IMR-90 (cell line): ENCODE measurements around the gene ZAP70. TPM values are rescaled to one million over a fixed set of nuclear protein-coding genes. Genes with fewer than 3 reads are reported as not detected.
A peak's percentile ranks its signal among the peaks of the same experiment; 100 is the strongest.

Experiments
- ATAC-seq: fragments of 200-7000 bp; cut with Tn5 transposase; 2 replicates; pipeline ENCODE4 v1.9.1; 2020; ENCODE audit warnings: low read depth, mild to moderate bottlenecking, moderate library complexity
- BruUV-seq: library from RNA; stranded (reverse); fragments of 400-500 nt; replicated peaks from 2 replicates; lab custom pipeline; 2021; lab: Mats Ljungman, UMichigan
- CTCF ChIA-PET: fragments of 300-600 bp; formaldehyde crosslinking; extraction: SDS; loops from one replicate; lab custom pipeline; 2021; ENCODE audit warnings: antibody characterized with exemption; lab: Yijun Ruan, JAX
- POLR2A ChIA-PET: fragments of 300-600 bp; sonication (Branson Sonifier 250); formaldehyde crosslinking; loops from one replicate; lab custom pipeline; 2022; ENCODE audit warnings: antibody characterized with exemption; ENCODE audit not compliant: unreplicated experiment; lab: Charles Lee
- DNase-seq: peaks from one replicate; pipeline ENCODE4 v3.0.0; 2013
- H2AFZ ChIP-seq: replicated peaks from 2 replicates; pipeline ENCODE3; 2013; ENCODE audit warnings: low read length, mild to moderate bottlenecking; ENCODE audit not compliant: poor library complexity
- H2AK5ac ChIP-seq: 2 replicates; pipeline ENCODE4 v1.6.1; 2013; ENCODE audit warnings: low read depth, low read length, inconsistent platforms
- H2AK9ac ChIP-seq: replicated peaks from 2 replicates; pipeline ENCODE3; 2013; ENCODE audit warnings: mild to moderate bottlenecking, low read depth, low read length, moderate library complexity; ENCODE audit not compliant: poor library complexity
- H2BK120ac ChIP-seq: 2 replicates; pipeline ENCODE4 v1.6.1; 2013; ENCODE audit warnings: low read depth, low read length, inconsistent platforms
- H2BK15ac ChIP-seq: 3 replicates; pipeline ENCODE4 v1.6.1; 2013; ENCODE audit warnings: low read depth, low read length, inconsistent platforms
- H2BK20ac ChIP-seq: 2 replicates; pipeline ENCODE4 v1.6.1; 2013; ENCODE audit warnings: low read depth, mild to moderate bottlenecking, inconsistent platforms, low read length, moderate library complexity
- H2BK5ac ChIP-seq: 2 replicates; pipeline ENCODE4 v1.6.1; 2013; ENCODE audit warnings: mild to moderate bottlenecking, low read depth, low read length, inconsistent platforms; ENCODE audit not compliant: poor library complexity, severe bottlenecking
- H3K14ac ChIP-seq: replicated peaks from 2 replicates; pipeline ENCODE4 v1.6.1; 2013; ENCODE audit warnings: low read depth, low read length, inconsistent platforms
- H3K18ac ChIP-seq: 2 replicates; pipeline ENCODE4 v1.6.1; 2013; ENCODE audit warnings: low read depth, low read length, control low read depth
- H3K23ac ChIP-seq: 2 replicates; pipeline ENCODE4 v1.6.1; 2013; ENCODE audit warnings: low read depth, low read length, inconsistent platforms
- H3K27ac ChIP-seq: 2 replicates; pipeline ENCODE4 v1.5.1; 2013; ENCODE audit warnings: mild to moderate bottlenecking, control low read depth, low read length; ENCODE audit not compliant: insufficient read depth
- H3K27me3 ChIP-seq: 2 replicates; pipeline ENCODE4 v1.6.1; 2013; ENCODE audit warnings: low read length; ENCODE audit not compliant: control insufficient read depth, insufficient read depth
- H3K36me3 ChIP-seq: 2 replicates; pipeline ENCODE4 v1.6.1; 2013; ENCODE audit warnings: low read length, mixed read lengths; ENCODE audit not compliant: control insufficient read depth, insufficient read depth
- H3K4ac ChIP-seq: 2 replicates; pipeline ENCODE4 v1.6.1; 2013; ENCODE audit warnings: low read depth, low read length, inconsistent platforms
- H3K4me1 ChIP-seq: 2 replicates; pipeline ENCODE4 v1.6.1; 2013; ENCODE audit warnings: low read length, mixed read lengths; ENCODE audit not compliant: control insufficient read depth, insufficient read depth
- H3K4me2 ChIP-seq: 2 replicates; pipeline ENCODE4 v1.6.1; 2013; ENCODE audit warnings: low read depth, mild to moderate bottlenecking, control low read depth, low read length, moderate library complexity
- H3K4me3 ChIP-seq: 2 replicates; pipeline ENCODE4 v1.5.1; 2013; ENCODE audit warnings: low read depth, mild to moderate bottlenecking, control low read depth, low read length, moderate library complexity; ENCODE audit not compliant: insufficient read depth
- H3K56ac ChIP-seq: 2 replicates; pipeline ENCODE4 v1.6.1; 2013; ENCODE audit warnings: low read length, inconsistent platforms; ENCODE audit not compliant: insufficient read depth; ENCODE audit errors: extremely low read depth
- H3K79me1 ChIP-seq, 2 experiments: 2 replicates each; pipeline ENCODE4 v1.6.1; 2013; ENCODE audit warnings: low read length in 2 of 2, inconsistent platforms in 1 of 2, low read depth in 1 of 2
- H3K9ac ChIP-seq: 2 replicates; pipeline ENCODE4 v1.6.1; 2013; ENCODE audit warnings: low read depth, low read length, control low read depth
- H3K9me1 ChIP-seq: 2 replicates; pipeline ENCODE4 v1.6.1; 2013; ENCODE audit warnings: low read length, inconsistent platforms; ENCODE audit not compliant: insufficient read depth
- H3K9me3 ChIP-seq: 2 replicates; pipeline ENCODE4 v1.6.1; 2013; ENCODE audit warnings: low read length; ENCODE audit not compliant: control insufficient read depth, insufficient read depth
- H4K20me1 ChIP-seq: 2 replicates; pipeline ENCODE4 v1.6.1; 2013; ENCODE audit warnings: low read length, inconsistent platforms; ENCODE audit not compliant: insufficient read depth
- H4K5ac ChIP-seq: 2 replicates; pipeline ENCODE4 v1.6.1; 2013; ENCODE audit warnings: mild to moderate bottlenecking, low read depth, low read length, control low read depth
- H4K8ac ChIP-seq, 2 experiments: 2 replicates each; pipeline ENCODE4 v1.6.1; 2013; ENCODE audit warnings: low read depth in 2 of 2, low read length in 2 of 2, control low read depth in 1 of 2, inconsistent platforms in 1 of 2
- H4K91ac ChIP-seq: 2 replicates; pipeline ENCODE4 v1.6.1; 2013; ENCODE audit warnings: low read depth, low read length, inconsistent platforms; ENCODE audit not compliant: insufficient read depth
- BHLHE40 ChIP-seq: fragments of 150-350 bp; IDR thresholded peaks from 2 replicates; pipeline ENCODE4 v1.6.1; 2016; ENCODE audit warnings: mild to moderate bottlenecking, low read depth, low read length
- CEBPB ChIP-seq: IDR thresholded peaks from 2 replicates; pipeline ENCODE4 v1.6.1; 2012; ENCODE audit warnings: low read depth, low read length, improper control_type of control experiment
- CHD1 ChIP-seq: IDR thresholded peaks from 2 replicates; pipeline ENCODE4 v1.6.1; 2012; ENCODE audit warnings: low read depth, low read length, improper control_type of control experiment
- CTCF ChIP-seq: conservative IDR thresholded peaks from 2 replicates; pipeline ENCODE4 v1.5.1; 2012; ENCODE audit warnings: mild to moderate bottlenecking, low read depth, low read length, improper control_type of control experiment
- ELK1 ChIP-seq: fragments of 150-350 bp; IDR thresholded peaks from 2 replicates; pipeline ENCODE4 v1.6.1; 2016; ENCODE audit warnings: low read depth, mild to moderate bottlenecking, low read length, moderate library complexity, borderline replicate concordance
- FOS ChIP-seq: fragments of 150-350 bp; IDR thresholded peaks from 2 replicates; pipeline ENCODE4 v1.6.1; 2016; ENCODE audit warnings: low read depth, low read length
- MAFK ChIP-seq: IDR thresholded peaks from 2 replicates; pipeline ENCODE4 v1.6.1; 2012; ENCODE audit warnings: low read depth, low read length, improper control_type of control experiment
- MAZ ChIP-seq: IDR thresholded peaks from 2 replicates; pipeline ENCODE4 v1.6.1; 2012; ENCODE audit warnings: low read depth, mild to moderate bottlenecking, low read length, improper control_type of control experiment, moderate library complexity, borderline replicate concordance
- MXI1 ChIP-seq: IDR thresholded peaks from 2 replicates; pipeline ENCODE4 v1.6.1; 2012; ENCODE audit warnings: low read depth, mild to moderate bottlenecking, low read length, moderate library complexity, borderline replicate concordance
- NFE2L2 ChIP-seq: fragments of 150-350 bp; IDR thresholded peaks from 2 replicates; pipeline ENCODE4 v1.6.1; 2016; ENCODE audit warnings: low read depth, mild to moderate bottlenecking, low read length
- POLR2A ChIP-seq: IDR thresholded peaks from 2 replicates; pipeline ENCODE4 v1.6.1; 2012; ENCODE audit warnings: mild to moderate bottlenecking, low read depth, low read length
- RAD21 ChIP-seq: IDR thresholded peaks from 2 replicates; pipeline ENCODE4 v1.6.1; 2012; ENCODE audit warnings: low read length, improper control_type of control experiment
- RCOR1 ChIP-seq: IDR thresholded peaks from 2 replicates; pipeline ENCODE4 v1.6.1; 2012; ENCODE audit warnings: mild to moderate bottlenecking, low read length, improper control_type of control experiment; ENCODE audit not compliant: insufficient replicate concordance
- RFX5 ChIP-seq: IDR thresholded peaks from 2 replicates; pipeline ENCODE4 v1.8.0; 2012; ENCODE audit warnings: low read depth, mild to moderate bottlenecking, low read length, moderate library complexity
- SMC3 ChIP-seq: fragments of 150-350 bp; IDR thresholded peaks from 2 replicates; pipeline ENCODE4 v1.6.1; 2016; ENCODE audit warnings: low read depth, mild to moderate bottlenecking, antibody characterized with exemption, low read length, moderate library complexity
- USF2 ChIP-seq: fragments of 150-350 bp; IDR thresholded peaks from 2 replicates; pipeline ENCODE4 v1.6.1; 2017; ENCODE audit warnings: mild to moderate bottlenecking, antibody characterized with exemption, low read length, low read depth
- WGBS, 2 experiments: methylation state at CpG; one replicate each; pipeline versions ENCODE4 v1.1.5 to v1.1.7; 2013; ENCODE audit warnings: missing lambda C conversion rate in 2 of 2; ENCODE audit not compliant: insufficient read length in 1 of 2; ENCODE audit errors: extremely low coverage in 2 of 2; 5-methylcytosine and 5-hydroxymethylcytosine counted together
- dilution Hi-C: fragments of 300-500 bp; cut with HindIII; formaldehyde crosslinking; loops from one replicate; pipeline ENCODE4 v1.14.3; 2018; ENCODE audit warnings: low sequenced_read_pairs; ENCODE audit not compliant: unreplicated experiment
- in situ Hi-C: fragments of 300-500 bp; cut with MboI; formaldehyde crosslinking; loops from 3 replicates; pipeline ENCODE4 v1.14.3; 2019; ENCODE audit warnings: low sequenced_read_pairs, inconsistent platforms, mixed read lengths
- intact Hi-C: fragments of 100-400 bp; cut with micrococcal nuclease; formaldehyde crosslinking; loops from 2 replicates; pipeline ENCODE4 v1.10.0; 2022
- polyA plus RNA-seq, 3 experiments: library from polyadenylated mRNA; depleted of rRNA; stranded (reverse); fragments of >200 nt; gene quantifications; 2 replicates each; pipeline ENCODE4 v1.2.3, GENCODE V29; 2012; ENCODE audit warnings: low replicate concordance in 1 of 3
- total RNA-seq: library from RNA; depleted of rRNA; stranded (reverse); fragments of >200 nt; gene quantifications from 2 replicates; pipeline ENCODE4 v1.2.3, GENCODE V29; 2012

ZAP70 gene
- total and polyA plus RNA-seq, 2 of the 4 experiments (the other 2 are of a cell fraction), result under 0.01 to 0.09 TPM

- Histone ChIP-seq H3K14ac (no peak overlapping the region), H2BK120ac (no peak overlapping the region), H3K23ac (no peak overlapping the region), H3K4me1 (no peaks in the 10 kb centered on the region), H3K27me3 (peaks cover 23% of the 10 kb centered on the region), H3K4me3 (no peak overlapping the region), H2BK5ac (no peak overlapping the region), H3K9me1 (no peaks in the 10 kb centered on the region), H2AK9ac (no peak overlapping the region), H2AK5ac (no peak overlapping the region), H3K4me2 (no peak overlapping the region), H4K91ac (no peak overlapping the region), H3K18ac (no peak overlapping the region), H4K20me1 (no peaks in the 10 kb centered on the region; the same call in 1 of the 2 replicates), H2AFZ (peak overlapping the region; percentile 32), H3K4ac (no peak overlapping the region), H3K27ac (no peak overlapping the region), H2BK15ac (no peak overlapping the region), H4K8ac (no peak overlapping the region), H3K79me1 (no peaks in the 10 kb centered on the region), H3K9me3 (no peaks in the 10 kb centered on the region), H4K5ac (no peak overlapping the region), H3K56ac (no peak overlapping the region), H3K36me3 (no peaks in the 10 kb centered on the region), H2BK20ac (no peak overlapping the region), H3K9ac (no peak overlapping the region)
- ATAC-seq (no peak), DNase-seq (no peak)
- ChIA-PET POLR2A (no interaction called here), CTCF (no interaction called here)
- intact Hi-C loops, result no loop called here
- 69% methylated on average over 4 of the region's 11 CpGs; no CpG with 5 or more reads in 1 of the 2 experiments for WGBS, 2 experiments
- in situ Hi-C loops, result no loop called here
- no TSS peak for BruUV-seq
- TF ChIP-seq SMC3, result no peak
- TF ChIP-seq CTCF, result no peak
- no peak for TF ChIP-seq RFX5
- TF ChIP-seq NFE2L2, result no peak
- no peak for TF ChIP-seq POLR2A
- no peak for TF ChIP-seq BHLHE40
- TF ChIP-seq CEBPB, result no peak
- no peak for TF ChIP-seq RCOR1
- no peak for TF ChIP-seq MAZ
- TF ChIP-seq ELK1, result no peak
- TF ChIP-seq USF2, result no peak
- TF ChIP-seq MAFK, result no peak
- TF ChIP-seq FOS, result no peak
- no peak for TF ChIP-seq CHD1
- no peak for TF ChIP-seq MXI1
- TF ChIP-seq RAD21, result no peak
- dilution Hi-C loops, result no loop called here
Measured at GRCh38 chr2:97712693-97713295, 582 bp upstream of the ZAP70 start.
